Measurements from ENCODE around the gene SFTPD.

DNA sequence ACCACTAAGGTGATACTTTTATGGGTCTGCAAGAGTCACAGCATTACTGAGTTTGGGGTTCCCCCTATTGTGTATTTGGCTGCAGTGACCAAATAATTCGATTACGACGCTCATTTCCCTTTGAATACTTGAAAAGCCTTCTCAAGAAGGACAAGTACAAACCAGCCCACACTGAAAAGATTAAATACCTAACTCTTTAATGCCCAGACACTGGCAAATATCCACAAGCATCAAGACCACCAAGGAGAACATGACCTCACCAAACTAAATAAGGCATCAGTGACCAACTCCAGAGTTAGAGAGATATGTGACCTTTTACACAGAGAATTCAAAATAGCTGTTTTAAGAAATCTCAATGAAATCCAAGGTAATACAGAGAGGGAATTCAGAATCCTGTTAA, 31.8 kb upstream of the SFTPD start:
- TF ChIP-seq, protein P1, sequence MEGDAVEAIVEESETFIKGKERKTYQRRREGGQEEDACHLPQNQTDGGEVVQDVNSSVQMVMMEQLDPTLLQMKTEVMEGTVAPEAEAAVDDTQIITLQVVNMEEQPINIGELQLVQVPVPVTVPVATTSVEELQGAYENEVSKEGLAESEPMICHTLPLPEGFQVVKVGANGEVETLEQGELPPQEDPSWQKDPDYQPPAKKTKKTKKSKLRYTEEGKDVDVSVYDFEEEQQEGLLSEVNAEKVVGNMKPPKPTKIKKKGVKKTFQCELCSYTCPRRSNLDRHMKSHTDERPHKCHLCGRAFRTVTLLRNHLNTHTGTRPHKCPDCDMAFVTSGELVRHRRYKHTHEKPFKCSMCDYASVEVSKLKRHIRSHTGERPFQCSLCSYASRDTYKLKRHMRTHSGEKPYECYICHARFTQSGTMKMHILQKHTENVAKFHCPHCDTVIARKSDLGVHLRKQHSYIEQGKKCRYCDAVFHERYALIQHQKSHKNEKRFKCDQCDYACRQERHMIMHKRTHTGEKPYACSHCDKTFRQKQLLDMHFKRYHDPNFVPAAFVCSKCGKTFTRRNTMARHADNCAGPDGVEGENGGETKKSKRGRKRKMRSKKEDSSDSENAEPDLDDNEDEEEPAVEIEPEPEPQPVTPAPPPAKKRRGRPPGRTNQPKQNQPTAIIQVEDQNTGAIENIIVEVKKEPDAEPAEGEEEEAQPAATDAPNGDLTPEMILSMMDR (IDR thresholded peaks at IDR 0.05; ENCODE audit: low read length): no peak
- no peak for TF ChIP-seq EZH2phosphoT487 (IDR thresholded peaks at IDR 0.05; ENCODE audit: low read length)
